Body of pancreas (tissue), 4 donors: ENCODE data around the gene CYP4F11. TPM values are rescaled to one million over a fixed set of nuclear protein-coding genes. Genes with fewer than 3 reads are reported as not detected.
"Not testable (repeated sequence)": the region's sequence is repeated elsewhere in the genome, so short reads cannot be mapped to it uniquely, and the experiment has no call there.

Source experiments
- ATAC-seq: fragments of 150-250 bp; one replicate; pipeline ENCODE4 v1.9.1; 2016
- DNase-seq, 4 donors: peaks; one replicate each; pipeline ENCODE4 v3.0.0-alpha.2; 2019
- H3K27ac ChIP-seq, 4 donors: fragments of 200-600 bp; sonication (generic); 1 replicate in 3 of 4; 2 replicates in 1 of 4; pipeline versions ENCODE4 v1.5.1 to v1.6.1; 2016 to 2019; ENCODE audit warnings: mild to moderate bottlenecking in 1 of 4, mixed read lengths in 1 of 4, moderate library complexity in 1 of 4
- H3K27me3 ChIP-seq, 2 donors: fragments of 200-600 bp; sonication (generic); one replicate each; pipeline ENCODE4 v1.6.0; 2016; ENCODE audit warnings: mild to moderate bottlenecking in 1 of 2
- H3K36me3 ChIP-seq, 2 donors: fragments of 200-600 bp; sonication (generic); replicated peaks in 1 of 2; 2 replicates each; pipeline ENCODE4 v1.5.1; 2016; ENCODE audit warnings: low read depth in 2 of 2; ENCODE audit not compliant: insufficient read depth in 1 of 2
- H3K4me1 ChIP-seq: fragments of 200-600 bp; sonication (generic); one replicate; pipeline ENCODE4 v1.6.0; 2016
- H3K4me3 ChIP-seq, 2 donors: fragments of 200-600 bp; sonication (generic); 1 replicate in 1 of 2; 2 replicates in 1 of 2; pipeline ENCODE4 v1.5.1; 2016 to 2019
- H3K9me3 ChIP-seq, 3 donors: fragments of 200-600 bp; sonication (generic); 1 replicate in 2 of 3; 2 replicates in 1 of 3; pipeline ENCODE4 v1.5.1; 2016
- CTCF ChIP-seq, 7 experiments: fragments of 450-650 bp in 4 of 7; fragments of 200-600 bp in 3 of 7; sonication (generic) in 3 of 7; IDR thresholded peaks; one replicate each; pipeline ENCODE4 v1.5.1; 2016 to 2019; ENCODE audit warnings: antibody characterized with exemption in 7 of 7
- POLR2A ChIP-seq, 3 donors: fragments of 450-650 bp; IDR thresholded peaks; one replicate each; pipeline ENCODE4 v1.6.1; 2016; ENCODE audit warnings: antibody characterized with exemption in 3 of 3, mild to moderate bottlenecking in 2 of 3
- WGBS, 2 donors: methylation state at CpG; one replicate each; pipeline ENCODE4 v1.1.5; 2017; 5-methylcytosine and 5-hydroxymethylcytosine counted together
- intact Hi-C: fragments of 100-400 bp; cut with DNase I; formaldehyde crosslinking; loops from one replicate; pipeline ENCODE4 v1.15.1; 2023
- total RNA-seq, 2 donors: library from RNA; depleted of rRNA; stranded (reverse); fragments of >200 nt; gene quantifications; one replicate each; pipeline ENCODE4 v1.1.0, GENCODE V29; 2016

The CYP4F11 gene
- total RNA-seq, 2 donors from 2014 or later: 3.9 TPM; not detected in 1

DNA sequence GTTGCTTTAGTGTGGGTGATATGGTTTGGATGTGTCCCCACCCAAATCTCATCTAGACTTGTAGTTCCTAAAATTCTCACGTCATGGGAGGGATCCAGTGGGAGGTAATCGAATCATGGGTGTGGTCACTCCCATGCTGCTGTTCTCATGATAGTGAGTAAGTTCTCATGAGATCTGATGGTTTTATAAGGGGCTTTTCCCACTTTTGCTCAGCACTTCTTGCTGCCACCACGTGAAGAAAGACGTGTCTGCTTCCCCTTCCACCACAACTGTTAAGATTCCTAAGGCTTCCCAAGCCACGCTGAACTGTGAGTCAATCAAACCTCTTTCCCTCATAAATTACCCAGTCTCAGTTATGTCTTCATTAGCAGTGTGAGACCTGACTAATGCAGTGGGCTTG, 40.5 kb upstream of the CYP4F11 start:
- H3K27me3 ChIP-seq: no peaks in the 10 kb centered on the region
- H3K4me1 ChIP-seq: peaks cover 6% of the 10 kb centered on the region
- H3K27ac ChIP-seq: no peak overlapping the region
- no peak overlapping the region for H3K4me3 ChIP-seq
- no peak for TF ChIP-seq POLR2A (IDR thresholded peaks at IDR 0.05)
- TF ChIP-seq CTCF (IDR thresholded peaks at IDR 0.05): no peak
- ATAC-seq (no peak), DNase-seq (no peak)
- no peaks in the 10 kb centered on the region for H3K9me3 ChIP-seq
- 48 to 58% methylated on average over 5 of the region's 5 CpGs for WGBS, 2 donors
- H3K36me3 ChIP-seq: no peaks in the 10 kb centered on the region
- intact Hi-C loops: no loop called here

GRCh38 chr19:15972043-15972442, 37.7 kb upstream of the CYP4F11 start:
- ATAC-seq, intact Hi-C loops, H3K36me3 ChIP-seq, H3K27me3 ChIP-seq, H3K9me3 ChIP-seq, DNase-seq, H3K4me3 ChIP-seq, H3K4me1 ChIP-seq, H3K27ac ChIP-seq: not testable (repeated sequence)

DNA sequence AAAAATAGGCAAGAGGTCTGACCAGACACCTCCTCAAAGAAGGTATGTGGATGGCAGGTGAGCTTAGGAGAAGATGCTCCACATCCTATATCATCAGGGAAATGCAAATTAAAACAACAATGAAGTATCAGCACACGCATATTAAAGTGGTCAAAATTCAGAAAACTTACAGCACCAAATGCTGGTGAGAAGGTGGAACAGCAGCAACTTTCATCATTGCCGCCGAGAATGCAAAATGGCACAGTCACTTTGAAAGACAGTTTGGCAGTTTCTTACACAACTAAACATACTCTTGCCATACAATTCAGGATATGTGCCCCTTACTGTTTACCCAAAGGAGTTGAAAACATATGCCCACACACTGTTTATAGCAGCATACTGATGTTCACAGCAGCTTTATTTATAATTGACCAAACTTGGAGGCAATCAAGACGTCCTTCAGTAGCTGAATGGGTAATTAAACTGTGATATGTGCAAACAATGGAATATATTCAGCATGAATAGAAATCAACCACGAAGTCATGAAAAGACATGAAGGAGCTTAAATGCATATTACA, 37.0 kb upstream of the CYP4F11 start:
- Histone ChIP-seq H3K27ac (no peak overlapping the region), H3K4me1 (no peaks in the 10 kb centered on the region), H3K27me3 (no peaks in the 10 kb centered on the region), H3K36me3 (no peaks in the 10 kb centered on the region), H3K9me3 (no peaks in the 10 kb centered on the region), H3K4me3 (no peak overlapping the region)
- TF ChIP-seq POLR2A (IDR thresholded peaks at IDR 0.05) (no peak), CTCF (IDR thresholded peaks at IDR 0.05) (no peak)
- intact Hi-C loops: no loop called here
- no peak for DNase-seq
- WGBS, 2 donors: 32 to 33% methylated on average over 5 of the region's 5 CpGs
- ATAC-seq: no peak

GRCh38 chr19:15964231-15964630, 29.9 kb upstream of the CYP4F11 start:
- Histone ChIP-seq H3K9me3 (no peaks in the 10 kb centered on the region), H3K36me3 (no peaks in the 10 kb centered on the region), H3K4me3 (no peak overlapping the region), H3K27me3 (no peaks in the 10 kb centered on the region), H3K27ac (no peak overlapping the region), H3K4me1 (no peaks in the 10 kb centered on the region)
- WGBS, 2 donors: 82 to 89% methylated on average over 2 of the region's 2 CpGs
- ATAC-seq: no peak
- intact Hi-C loops: no loop called here
- DNase-seq: no peak
- no peak for TF ChIP-seq POLR2A (IDR thresholded peaks at IDR 0.05)
- no peak for TF ChIP-seq CTCF (IDR thresholded peaks at IDR 0.05)

GRCh38 chr19:15962319-15962718, 28.0 kb upstream of the CYP4F11 start:
- DNase-seq (no peak), ATAC-seq (no peak)
- Histone ChIP-seq H3K9me3 (no peaks in the 10 kb centered on the region), H3K27me3 (no peaks in the 10 kb centered on the region), H3K36me3 (no peaks in the 10 kb centered on the region), H3K27ac (no peak overlapping the region), H3K4me1 (no peaks in the 10 kb centered on the region), H3K4me3 (no peak overlapping the region)
- WGBS, 2 donors: 42 to 71% methylated on average over 3 to 6 of the region's 6 CpGs
- intact Hi-C loops: no loop called here
- TF ChIP-seq CTCF (IDR thresholded peaks at IDR 0.05): no peak
- no peak for TF ChIP-seq POLR2A (IDR thresholded peaks at IDR 0.05)
